SU-DHL-6 (cell line): ENCODE data around the gene ZNF568.
A peak's percentile ranks its signal among the peaks of the same experiment; 100 is the strongest.

ENCODE experiments used
- H2AFZ ChIP-seq: fragments of 200-600 bp; sonication (generic); 2 replicates; pipeline ENCODE4 v1.6.1; 2014; ENCODE audit warnings: low read depth, mild to moderate bottlenecking, moderate library complexity, mixed read lengths, antibody characterized with exemption, low read length; ENCODE audit not compliant: severe bottlenecking
- H3F3A ChIP-seq: fragments of 200-600 bp; shearing (Covaris generic); 2 replicates; pipeline ENCODE4 v1.6.0; 2016; ENCODE audit warnings: antibody characterized with exemption, mild to moderate bottlenecking; ENCODE audit not compliant: insufficient read depth
- H3K27ac ChIP-seq: fragments of 200-600 bp; sonication (generic); 2 replicates; pipeline ENCODE4 v1.5.1; 2016; ENCODE audit warnings: low read depth, mild to moderate bottlenecking, low read length, moderate library complexity, mixed read lengths
- H3K27me3 ChIP-seq: fragments of 200-600 bp; sonication (generic), shearing (Covaris generic); 2 replicates; pipeline ENCODE4 v1.6.0; 2014; ENCODE audit warnings: mild to moderate bottlenecking, low read length
- H3K36me3 ChIP-seq: fragments of 200-600 bp; sonication (generic); 2 replicates; pipeline ENCODE4 v1.6.1; 2014; ENCODE audit warnings: mild to moderate bottlenecking, low read length, mixed read lengths
- H3K4me2 ChIP-seq: fragments of 300-600, 200-600 bp; shearing (Covaris generic), sonication (generic); 2 replicates; pipeline ENCODE4 v1.6.0; 2014; ENCODE audit warnings: low read length, low read depth, mild to moderate bottlenecking; ENCODE audit not compliant: poor library complexity, severe bottlenecking
- H3K4me3 ChIP-seq: fragments of 200-600 bp; sonication (generic); 2 replicates; pipeline ENCODE4 v1.5.1; 2014; ENCODE audit warnings: antibody characterized with exemption, low read length, mild to moderate bottlenecking, mixed read lengths; ENCODE audit not compliant: insufficient read depth, poor library complexity, severe bottlenecking
- H3K79me2 ChIP-seq: fragments of 200-600 bp; sonication (generic); 2 replicates; pipeline ENCODE4 v1.6.1; 2014; ENCODE audit warnings: mild to moderate bottlenecking, low read length, moderate library complexity; ENCODE audit not compliant: insufficient read depth
- H3K9ac ChIP-seq: fragments of 200-600 bp; sonication (generic); 2 replicates; pipeline ENCODE4 v1.7.0; 2014; ENCODE audit warnings: mild to moderate bottlenecking, low read length
- H3K9me2 ChIP-seq: fragments of 200-600 bp; sonication (generic); replicated peaks from 2 replicates; pipeline ENCODE4 v1.6.1; 2014; ENCODE audit warnings: low read length; ENCODE audit not compliant: insufficient read depth
- H3K9me3 ChIP-seq: fragments of 200-600 bp; sonication (generic); 2 replicates; pipeline ENCODE4 v1.6.1; 2014; ENCODE audit warnings: low read length, mixed read lengths; ENCODE audit not compliant: insufficient read depth
- H4K20me1 ChIP-seq: fragments of 200-600 bp; sonication (generic); 2 replicates; pipeline ENCODE4 v1.6.1; 2014; ENCODE audit warnings: low read depth, mild to moderate bottlenecking, antibody characterized with exemption, low read length, moderate library complexity, mixed read lengths
- CTCF ChIP-seq: fragments of 200-600 bp; sonication (generic); IDR thresholded peaks from one replicate; pipeline ENCODE4 v1.5.1; 2017; ENCODE audit warnings: antibody characterized with exemption, mild to moderate bottlenecking, low read length, moderate library complexity; ENCODE audit not compliant: insufficient read depth, poor library complexity, severe bottlenecking
- EZH2phosphoT487 ChIP-seq: fragments of 200-600 bp; sonication (generic), shearing (Covaris generic); conservative IDR thresholded peaks from 2 replicates; pipeline ENCODE4 v1.6.1; 2018; ENCODE audit warnings: mild to moderate bottlenecking, antibody characterized with exemption, low read length, moderate library complexity, mixed read lengths

The ZNF568 gene

GRCh38 chr19:36894849-36895383 lies 21.2 kb upstream of the ZNF568 start:
- H4K20me1 ChIP-seq = no peaks in the 10 kb centered on the region

GRCh38 chr19:36898422-36898821 lies 17.7 kb upstream of the ZNF568 start:
- H3K27ac ChIP-seq = no peak overlapping the region
- peaks cover 51% of the 10 kb centered on the region; the same call in 1 of the 2 replicates for H3K9me3 ChIP-seq
- no peak for TF ChIP-seq EZH2phosphoT487
- no peak for TF ChIP-seq CTCF
- peaks cover 36% of the 10 kb centered on the region for H3K36me3 ChIP-seq
- H4K20me1 ChIP-seq = no peaks in the 10 kb centered on the region
- H3K79me2 ChIP-seq = no peaks in the 10 kb centered on the region
- no peaks in the 10 kb centered on the region for H3K27me3 ChIP-seq
- no peaks in the 10 kb centered on the region for H3K9me2 ChIP-seq
- no peaks in the 10 kb centered on the region for H3F3A ChIP-seq
- H3K4me2 ChIP-seq = no peak overlapping the region
- H3K4me3 ChIP-seq = no peak overlapping the region
- no peak overlapping the region for H3K9ac ChIP-seq
- no peak overlapping the region for H2AFZ ChIP-seq

More at GRCh38 chr19:36894849-36895383, 21.2 kb upstream of the ZNF568 start:
- H3K9ac ChIP-seq = no peak overlapping the region
- no peaks in the 10 kb centered on the region for H3K27me3 ChIP-seq
- H3K4me2 ChIP-seq = no peak overlapping the region
- no peak overlapping the region for H3K4me3 ChIP-seq
- no peak overlapping the region for H3K27ac ChIP-seq
- H3K36me3 ChIP-seq = peaks cover 43% of the 10 kb centered on the region
- H3K9me2 ChIP-seq = no peaks in the 10 kb centered on the region
- no peak overlapping the region for H2AFZ ChIP-seq
- TF ChIP-seq CTCF (no peak), EZH2phosphoT487 (no peak)
- H3K9me3 ChIP-seq = peaks cover 77% of the 10 kb centered on the region; the same call in 1 of the 2 replicates
- no peaks in the 10 kb centered on the region for H3F3A ChIP-seq
- no peaks in the 10 kb centered on the region for H3K79me2 ChIP-seq

GRCh38 chr19:36916991-36917390 lies 859 bp downstream of the ZNF568 start:
- Histone ChIP-seq H3K9me2 (no peaks in the 10 kb centered on the region), H3K36me3 (no peaks in the 10 kb centered on the region), H4K20me1 (no peaks in the 10 kb centered on the region), H3K9ac (peak overlapping the region; percentile 55), H3K4me3 (peak overlapping the region; percentile 54), H3K27me3 (no peaks in the 10 kb centered on the region), H3K79me2 (no peaks in the 10 kb centered on the region), H2AFZ (peak overlapping the region; percentile 90), H3K4me2 (peak overlapping the region; percentile 49), H3K27ac (peak overlapping the region; percentile 21; the same call in 1 of the 2 replicates), H3F3A (no peaks in the 10 kb centered on the region), H3K9me3 (peaks cover 20% of the 10 kb centered on the region; the same call in 1 of the 2 replicates)
- TF ChIP-seq CTCF (no peak), EZH2phosphoT487 (no peak)
